Activated T-helper 2 cell treated with anti-CD3 and anti-CD28 coated beads, Interferon-gamma antibody, Interleukin-2, Interleukin-4, amounts not matched to agents 10 μg/mL and 5 μg/mL and 100 μg/mL, durations not matched to agents 14 hours and 24 hours and 36 hours (primary cell): ENCODE data around the gene CTAG1B. TPM values are rescaled to one million over a fixed set of nuclear protein-coding genes. Genes with fewer than 3 reads are reported as not detected.
"Not testable (repeated sequence)": the region's sequence is repeated elsewhere in the genome, so short reads cannot be mapped to it uniquely, and the experiment has no call there.

Experiments used
- DNase-seq: peaks from one replicate; pipeline ENCODE4 v3.0.0; 2021; ENCODE audit warnings: low spot score
- H3K27ac Mint-ChIP-seq: one replicate; pipeline ENCODE4 v1.8.0; 2021; ENCODE audit warnings: mixed read lengths
- H3K27me3 Mint-ChIP-seq: one replicate; pipeline ENCODE4 v1.8.0; 2021; ENCODE audit warnings: low read depth, mixed read lengths
- H3K36me3 Mint-ChIP-seq: one replicate; pipeline ENCODE4 v1.8.0; 2021; ENCODE audit warnings: low read depth, mixed read lengths
- H3K4me1 Mint-ChIP-seq: one replicate; pipeline ENCODE4 v1.8.0; 2021; ENCODE audit warnings: low read depth, mixed read lengths
- H3K4me3 Mint-ChIP-seq: one replicate; pipeline ENCODE4 v1.8.0; 2021; ENCODE audit warnings: low read depth, mild to moderate bottlenecking, moderate library complexity, mixed read lengths
- H3K9me3 Mint-ChIP-seq: one replicate; pipeline ENCODE4 v1.8.0; 2021; ENCODE audit warnings: mixed read lengths
- intact Hi-C: fragments of 100-400 bp; cut with micrococcal nuclease; formaldehyde crosslinking; loops from one replicate; pipeline ENCODE4 v1.15.1; 2023
- total RNA-seq: library from RNA; stranded (reverse); gene quantifications from 2 replicates; pipeline ENCODE4 v1.2.3, GENCODE V29; 2022

The CTAG1B gene
- total RNA-seq = not detected in 2 replicates

- H3K4me3 Mint-ChIP-seq, H3K9me3 Mint-ChIP-seq, DNase-seq, H3K27ac Mint-ChIP-seq, intact Hi-C loops, H3K36me3 Mint-ChIP-seq, H3K4me1 Mint-ChIP-seq, H3K27me3 Mint-ChIP-seq: not testable (repeated sequence)
These were observed at the start of gene CTAG1B for GRCh38 chrX:154619182-154619581. Gene CTAG1B, minus strand, starts transcription at chrX:154619282. Its CDS starts 64 bp downstream, at chrX:154619218.

GRCh38 chrX:154661899-154662298 is 42.8 kb upstream of the CTAG1B start:
- Mint-ChIP-seq H3K36me3 (no peaks in the 10 kb centered on the region), H3K27ac (no peak overlapping the region), H3K9me3 (peaks cover 16% of the 10 kb centered on the region), H3K4me1 (peaks cover 11% of the 10 kb centered on the region), H3K4me3 (no peak overlapping the region), H3K27me3 (no peaks in the 10 kb centered on the region)
- DNase-seq = no peak
- intact Hi-C loops = no loop called here

GRCh38 chrX:154661170-154661569 is 42.1 kb upstream of the CTAG1B start:
- DNase-seq = no peak
- intact Hi-C loops = no loop called here
- no peak overlapping the region for H3K4me3 Mint-ChIP-seq
- peaks cover 16% of the 10 kb centered on the region for H3K9me3 Mint-ChIP-seq
- H3K27ac Mint-ChIP-seq = no peak overlapping the region
- H3K27me3 Mint-ChIP-seq = no peaks in the 10 kb centered on the region
- no peaks in the 10 kb centered on the region for H3K36me3 Mint-ChIP-seq
- peaks cover 11% of the 10 kb centered on the region for H3K4me1 Mint-ChIP-seq

GRCh38 chrX:154660541-154660940 is 41.5 kb upstream of the CTAG1B start:
- H3K4me1 Mint-ChIP-seq = peaks cover 6% of the 10 kb centered on the region
- DNase-seq = no peak
- intact Hi-C loops = no loop called here
- no peak overlapping the region for H3K27ac Mint-ChIP-seq
- H3K9me3 Mint-ChIP-seq = peaks cover 16% of the 10 kb centered on the region
- H3K27me3 Mint-ChIP-seq = no peaks in the 10 kb centered on the region
- no peak overlapping the region for H3K4me3 Mint-ChIP-seq
- no peaks in the 10 kb centered on the region for H3K36me3 Mint-ChIP-seq

- DNase-seq = no peak
- intact Hi-C loops = no loop called here
- Mint-ChIP-seq H3K27ac (no peak overlapping the region), H3K4me3 (no peak overlapping the region), H3K9me3 (peaks cover 14% of the 10 kb centered on the region), H3K27me3 (no peaks in the 10 kb centered on the region), H3K4me1 (peaks cover 6% of the 10 kb centered on the region), H3K36me3 (no peaks in the 10 kb centered on the region)
These were observed 39.9 kb upstream of the CTAG1B start for GRCh38 chrX:154658957-154659356.

- no peak overlapping the region for H3K4me3 Mint-ChIP-seq
- intact Hi-C loops = no loop called here
These were observed 39.1 kb upstream of the CTAG1B start for GRCh38 chrX:154658187-154658586.

DNA sequence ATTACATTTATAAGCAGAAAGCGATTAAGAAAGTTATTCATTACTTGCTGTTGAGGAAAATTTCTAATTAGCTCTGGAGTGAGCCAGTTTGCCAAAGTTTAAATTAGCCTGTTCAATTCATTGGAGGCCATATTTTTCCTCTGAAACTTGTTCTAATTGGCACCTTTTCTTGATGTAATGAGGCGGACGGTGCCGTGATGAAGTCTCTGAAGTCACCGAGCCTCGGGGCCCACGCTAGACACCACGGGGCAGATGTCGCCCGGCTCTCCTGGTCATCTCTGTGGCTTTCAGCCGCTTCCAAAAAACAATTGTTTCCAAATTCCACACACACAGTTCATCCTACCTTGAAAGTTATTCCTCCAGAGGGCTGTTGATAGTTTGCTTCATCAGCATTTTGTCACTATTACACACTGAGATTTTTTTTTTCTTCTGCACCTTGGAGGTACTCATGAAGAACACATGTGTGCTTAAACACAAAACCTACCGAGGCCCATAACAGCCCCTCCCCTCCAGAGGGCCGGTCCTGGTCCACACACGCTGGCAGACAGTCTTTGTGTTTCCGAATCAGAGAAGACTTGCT is 38.2 kb upstream of the CTAG1B start:
- no peak overlapping the region for H3K4me3 Mint-ChIP-seq
- no peak for DNase-seq
- H3K27ac Mint-ChIP-seq = no peak overlapping the region
- peaks cover 4% of the 10 kb centered on the region for H3K9me3 Mint-ChIP-seq
- H3K4me1 Mint-ChIP-seq = peaks cover 6% of the 10 kb centered on the region
- intact Hi-C loops = no loop called here
- H3K36me3 Mint-ChIP-seq = no peaks in the 10 kb centered on the region
- H3K27me3 Mint-ChIP-seq = no peaks in the 10 kb centered on the region

More at GRCh38 chrX:154658187-154658586, 39.1 kb upstream of the CTAG1B start:
- H3K27ac Mint-ChIP-seq = no peak overlapping the region
- H3K4me1 Mint-ChIP-seq = peaks cover 6% of the 10 kb centered on the region
- DNase-seq = no peak
- H3K27me3 Mint-ChIP-seq = no peaks in the 10 kb centered on the region
- no peaks in the 10 kb centered on the region for H3K36me3 Mint-ChIP-seq
- H3K9me3 Mint-ChIP-seq = peaks cover 7% of the 10 kb centered on the region

DNA sequence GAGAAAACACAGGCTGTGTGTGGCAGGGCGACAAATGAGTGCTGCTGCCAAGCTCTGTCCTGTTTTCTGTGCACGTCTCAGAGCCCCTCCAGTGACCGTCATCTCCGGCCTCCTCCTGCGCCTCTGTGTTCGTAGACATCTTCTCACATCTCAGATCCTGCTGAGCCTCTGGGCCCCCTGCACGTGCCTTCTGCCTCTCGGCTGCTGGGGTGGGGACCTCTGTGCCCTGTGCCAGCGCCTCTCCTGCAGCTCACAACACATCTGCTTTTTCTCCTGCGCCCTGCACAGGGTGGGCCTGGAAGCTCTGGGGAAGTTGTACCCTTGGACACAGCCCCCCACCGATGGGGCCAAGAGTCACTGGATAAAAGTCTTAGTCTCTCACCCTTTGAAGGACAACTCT is 36.7 kb upstream of the CTAG1B start:
- Mint-ChIP-seq H3K27ac (no peak overlapping the region), H3K27me3 (no peaks in the 10 kb centered on the region), H3K4me1 (no peaks in the 10 kb centered on the region), H3K9me3 (no peaks in the 10 kb centered on the region), H3K4me3 (no peak overlapping the region), H3K36me3 (no peaks in the 10 kb centered on the region)
- intact Hi-C loops = no loop called here
- DNase-seq = no peak

DNA sequence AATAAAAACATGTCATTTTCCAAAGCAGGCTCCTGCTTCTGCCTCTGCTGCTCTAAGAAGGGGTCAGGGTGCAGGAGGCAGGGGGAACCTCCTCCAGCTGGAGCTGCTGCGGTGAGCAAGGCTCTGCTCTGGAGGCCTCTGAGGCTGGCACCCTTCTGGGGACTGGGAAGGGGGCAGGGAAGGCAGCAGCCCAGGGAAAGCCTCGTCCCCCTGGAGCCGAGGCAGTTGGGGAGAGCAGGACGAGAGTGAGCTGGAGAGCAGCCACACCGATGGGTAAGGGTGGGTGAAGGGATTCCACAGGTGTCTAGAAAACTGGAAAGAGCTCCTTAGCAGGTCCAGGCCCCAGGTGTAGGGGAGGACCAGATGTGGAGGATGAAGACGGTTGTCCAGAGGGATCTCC is 36.3 kb upstream of the CTAG1B start:
- Mint-ChIP-seq H3K4me1 (no peaks in the 10 kb centered on the region), H3K27me3 (no peaks in the 10 kb centered on the region), H3K27ac (no peak overlapping the region), H3K9me3 (no peaks in the 10 kb centered on the region), H3K4me3 (no peak overlapping the region), H3K36me3 (no peaks in the 10 kb centered on the region)
- intact Hi-C loops = no loop called here
- DNase-seq = no peak

- no peaks in the 10 kb centered on the region for H3K4me1 Mint-ChIP-seq
- no peak for DNase-seq
- no peaks in the 10 kb centered on the region for H3K36me3 Mint-ChIP-seq
- H3K9me3 Mint-ChIP-seq = no peaks in the 10 kb centered on the region
- no peaks in the 10 kb centered on the region for H3K27me3 Mint-ChIP-seq
- no peak overlapping the region for H3K4me3 Mint-ChIP-seq
- no peak overlapping the region for H3K27ac Mint-ChIP-seq
- intact Hi-C loops = no loop called here
These were observed 35.8 kb upstream of the CTAG1B start for GRCh38 chrX:154654925-154655324.

DNA sequence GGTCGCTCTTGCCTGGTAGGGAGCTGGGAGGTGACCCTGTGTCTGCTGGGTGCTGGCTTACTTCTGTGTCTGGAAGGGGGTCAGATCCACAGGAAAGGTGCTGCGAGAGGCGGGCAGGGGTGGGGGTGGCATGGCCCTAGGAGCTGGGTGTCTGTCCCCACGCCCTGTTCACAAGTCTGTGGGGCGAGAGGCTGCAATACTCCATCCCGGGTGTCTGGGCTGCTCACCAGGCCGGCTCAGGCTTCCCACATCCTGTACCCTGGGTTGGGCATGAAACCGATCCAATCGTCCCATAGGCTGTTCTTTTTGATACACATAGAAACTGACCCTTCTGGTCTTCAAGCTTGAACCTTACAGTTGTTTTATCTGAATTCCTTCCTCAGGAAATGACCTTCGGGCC is 35.3 kb upstream of the CTAG1B start:
- intact Hi-C loops = no loop called here
- no peaks in the 10 kb centered on the region for H3K4me1 Mint-ChIP-seq
- no peaks in the 10 kb centered on the region for H3K9me3 Mint-ChIP-seq
- no peaks in the 10 kb centered on the region for H3K36me3 Mint-ChIP-seq
- no peak overlapping the region for H3K27ac Mint-ChIP-seq
- no peaks in the 10 kb centered on the region for H3K27me3 Mint-ChIP-seq
- no peak for DNase-seq
- no peak overlapping the region for H3K4me3 Mint-ChIP-seq

DNA sequence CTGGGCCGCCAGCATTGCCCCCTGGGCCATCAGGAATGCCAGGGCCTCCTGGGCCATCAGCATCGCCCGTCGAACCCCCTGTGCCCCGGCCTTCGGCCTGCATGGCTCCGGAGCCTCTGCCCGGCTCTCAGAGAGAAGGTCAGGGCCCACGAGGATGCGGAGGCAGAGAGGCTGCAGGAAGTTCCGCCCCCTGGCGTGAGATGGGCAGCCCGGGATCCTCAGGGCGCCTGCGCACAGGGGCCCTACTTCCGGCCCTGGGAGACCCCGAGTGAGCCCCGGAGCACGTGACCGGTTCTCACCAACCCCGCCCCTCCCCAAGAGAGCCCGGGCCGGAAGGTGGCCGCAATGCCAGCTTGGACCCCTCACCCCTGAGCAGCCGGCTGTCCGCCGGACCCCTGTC is 34.3 kb upstream of the CTAG1B start, which contains the start of gene CTAG2:
TSS of gene CTAG2 (minus strand) at position 167 of the 400 bp plus-strand sequence. CDS start at position 103, 64 bp downstream.
- H3K4me1 Mint-ChIP-seq, H3K9me3 Mint-ChIP-seq, H3K27ac Mint-ChIP-seq, H3K4me3 Mint-ChIP-seq, H3K27me3 Mint-ChIP-seq, DNase-seq, intact Hi-C loops, H3K36me3 Mint-ChIP-seq: not testable (repeated sequence)

DNA sequence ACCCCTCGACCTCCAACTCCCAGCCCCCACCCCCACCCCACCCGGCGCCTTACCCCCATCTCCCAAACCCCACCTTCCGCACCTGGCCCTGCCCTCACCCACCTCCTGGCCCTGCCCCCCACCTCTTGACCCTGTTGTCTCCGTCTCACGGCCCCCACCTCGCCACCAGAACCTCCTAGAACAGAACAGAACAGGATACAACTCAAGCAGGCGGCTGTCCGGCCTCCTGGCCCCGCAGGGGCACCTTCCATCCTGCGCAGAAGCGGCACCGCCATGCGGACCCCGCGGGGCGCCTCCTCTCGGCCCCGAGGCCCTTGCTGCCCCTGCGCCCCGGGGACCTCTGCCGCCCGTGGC is 33.9 kb upstream of the CTAG1B start:
- Mint-ChIP-seq H3K27ac (no peak overlapping the region), H3K4me1 (no peaks in the 10 kb centered on the region), H3K36me3 (no peaks in the 10 kb centered on the region), H3K9me3 (no peaks in the 10 kb centered on the region), H3K27me3 (no peaks in the 10 kb centered on the region), H3K4me3 (no peak overlapping the region)
- DNase-seq = no peak
- intact Hi-C loops = no loop called here
